Measurements from ENCODE around the gene ARID3A. TPM values are rescaled to one million over a fixed set of nuclear protein-coding genes. Genes with fewer than 3 reads are reported as not detected.

The ARID3A gene
- total and polyA plus RNA-seq, 2 of the 13 experiments (the other 11 are each of a cell fraction or from before 2014, with no cell fraction given) = 71.3 to 77.9 TPM

GRCh38 chr19:1008268-1009040 is 82.6 kb downstream of the ARID3A start (continued):
- no peak for TF ChIP-seq RERE (CRISPR knock-in tag; IDR thresholded peaks at IDR 0.05; ENCODE audit: low read depth)
- no peak for TF ChIP-seq ZNF549 (CRISPR knock-in tag; IDR thresholded peaks at IDR 0.05)
- TF ChIP-seq ZBTB33 (CRISPR knock-in tag; IDR thresholded peaks at IDR 0.05) = peak; percentile 26; the same call in 1 of the 2 replicates
- no peak for TF ChIP-seq THAP8 (CRISPR knock-in tag; IDR thresholded peaks at IDR 0.05; ENCODE audit: borderline replicate concordance)
- peak; percentile 93 for TF ChIP-seq AGO2 (optimal IDR thresholded peaks at IDR 0.05; ENCODE audit: low read depth, low read length)
- TF ChIP-seq ZNF232 (CRISPR knock-in tag; IDR thresholded peaks at IDR 0.05; ENCODE audit: borderline replicate concordance) = no peak
- no peak for TF ChIP-seq MBD4 (IDR thresholded peaks at IDR 0.05; ENCODE audit: borderline replicate concordance, low read length)
- TF ChIP-seq SPEN (CRISPR knock-in tag; IDR thresholded peaks at IDR 0.05; ENCODE audit: low read depth) = no peak
- TF ChIP-seq THAP11 (CRISPR knock-in tag; IDR thresholded peaks at IDR 0.05) = no peak
- TF ChIP-seq NFE2L2 (IDR thresholded peaks at IDR 0.05; ENCODE audit: low read length) = no peak

All from HepG2 (cell line).